Vagina (tissue), 2 donors: Measurements from ENCODE around the gene TLN1.

Experiments
- CTCF ChIP-seq, 3 experiments: fragments of 450-650 bp in 2 of 3; fragments of 200-600 bp in 1 of 3; sonication (generic) in 1 of 3; IDR thresholded peaks; one replicate each; pipeline ENCODE4 v1.5.1; 2017 to 2019; ENCODE audit warnings: antibody characterized with exemption in 3 of 3, mild to moderate bottlenecking in 2 of 3, moderate library complexity in 2 of 3
- POLR2A ChIP-seq, 2 donors: fragments of 450-650 bp; IDR thresholded peaks; one replicate each; pipeline ENCODE4 v1.6.1; 2017; ENCODE audit warnings: antibody characterized with exemption in 2 of 2, mild to moderate bottlenecking in 2 of 2, moderate library complexity in 2 of 2
- POLR2AphosphoS5 ChIP-seq, 2 donors: sonication (generic); formaldehyde crosslinking; IDR thresholded peaks; one replicate each; pipeline ENCODE4 v1.9.0; 2017; ENCODE audit warnings: antibody characterized with exemption in 2 of 2, mild to moderate bottlenecking in 2 of 2, low read depth in 1 of 2; ENCODE audit not compliant: insufficient read depth in 1 of 2

GRCh38 chr9:35736201-35736633, 4.2 kb upstream of the TLN1 start:
- peak; percentile 8 to 60 (median 25) for TF ChIP-seq CTCF (IDR thresholded peaks at IDR 0.05)
- no peak for TF ChIP-seq POLR2A (IDR thresholded peaks at IDR 0.05)
- TF ChIP-seq POLR2AphosphoS5 (IDR thresholded peaks at IDR 0.05; ENCODE audit: insufficient read depth in 1 of 2, low read depth in 1 of 2) = no peak
